HG02852 (cell line): Measurements from ENCODE around the gene MATN1.

Experiments used
- ATAC-seq: cut with Tn5 transposase; IDR thresholded peaks from one replicate; pipeline ENCODE4 v1.9.1; 2021; ENCODE audit warnings: mild to moderate bottlenecking, moderate library complexity; ENCODE audit not compliant: unreplicated experiment

The MATN1 gene

GRCh38 chr1:30684881-30685795, 38.2 kb downstream of the MATN1 start:
- ATAC-seq: no peak

DNA sequence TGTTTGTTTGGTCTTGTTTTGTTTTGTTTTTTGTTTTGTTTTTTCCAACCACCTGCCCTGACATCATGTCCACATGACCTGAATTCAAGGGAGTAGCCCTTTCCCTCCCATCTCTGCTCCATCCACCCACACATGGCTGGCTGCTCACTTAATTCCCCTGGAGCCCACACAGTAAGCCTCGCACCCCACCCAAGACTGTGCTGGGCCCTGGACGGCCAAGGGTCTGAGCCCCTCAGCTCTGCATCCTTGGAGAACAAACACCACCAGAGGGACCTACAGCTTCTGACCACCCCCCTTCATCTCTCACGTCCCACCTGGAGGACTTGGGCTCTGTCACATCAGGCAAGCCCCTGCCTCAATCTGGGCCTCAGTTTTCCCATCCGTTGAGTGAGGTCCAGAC, 39.1 kb downstream of the MATN1 start:
- ATAC-seq: no peak

DNA sequence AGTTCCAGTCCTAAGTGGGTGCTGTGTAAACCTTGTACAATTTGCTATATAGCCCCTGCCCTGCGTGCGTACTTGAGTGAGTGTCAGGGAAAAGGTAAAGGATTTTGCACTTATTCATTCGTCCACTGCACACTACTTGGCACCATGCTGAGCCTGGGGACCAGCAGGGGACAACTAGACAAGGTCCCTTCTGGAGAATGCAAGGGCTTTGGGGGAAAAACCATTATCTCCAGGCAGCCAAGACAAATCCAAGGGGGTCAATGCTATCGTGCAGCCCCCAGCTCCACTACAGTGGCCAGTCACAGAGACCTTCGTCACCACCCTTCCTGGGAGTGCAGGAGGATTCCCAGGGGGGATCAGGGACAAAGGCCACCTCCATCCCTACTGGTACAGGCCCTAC, 39.7 kb downstream of the MATN1 start:
- ATAC-seq: no peak

GRCh38 chr1:30682396-30683275, 40.7 kb downstream of the MATN1 start:
- ATAC-seq: no peak

DNA sequence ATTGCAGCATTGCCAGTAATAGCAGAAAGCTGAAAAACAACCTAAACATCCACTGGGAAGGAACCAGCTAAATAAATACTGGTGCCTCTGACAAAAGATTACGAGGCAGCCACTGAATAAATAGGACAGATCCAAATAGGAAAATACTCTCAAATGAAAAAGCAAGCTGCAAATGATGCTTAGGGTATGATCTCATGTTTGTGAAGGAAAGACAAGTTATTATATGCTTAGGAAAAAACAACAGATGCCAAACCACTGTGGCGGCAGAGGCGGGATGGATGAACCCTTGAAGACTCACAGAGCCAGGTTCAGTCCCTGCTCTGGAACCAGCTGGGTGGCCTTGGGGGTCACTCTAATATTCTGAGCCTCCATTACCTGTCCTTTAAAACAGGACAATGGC, 41.6 kb downstream of the MATN1 start:
- ATAC-seq: no peak

DNA sequence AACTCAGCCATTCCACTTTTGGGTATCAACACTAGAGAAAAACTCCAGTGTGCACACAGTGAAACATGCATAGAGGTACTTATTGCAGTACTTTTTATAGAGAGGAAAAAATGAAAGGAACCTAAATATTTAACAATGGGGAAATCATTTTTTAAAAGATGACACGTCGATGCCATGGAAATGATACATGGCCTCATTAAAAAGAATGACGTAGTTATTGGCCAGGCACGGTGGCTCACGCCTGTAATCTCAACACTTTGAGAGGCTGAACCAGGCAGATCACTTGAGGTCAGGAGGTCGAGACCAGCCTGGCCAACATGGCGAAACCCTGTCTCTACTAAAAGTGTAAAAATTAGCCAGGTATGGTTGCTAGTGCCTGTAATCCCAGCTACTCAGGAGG, 42.5 kb downstream of the MATN1 start:
- ATAC-seq: no peak

DNA sequence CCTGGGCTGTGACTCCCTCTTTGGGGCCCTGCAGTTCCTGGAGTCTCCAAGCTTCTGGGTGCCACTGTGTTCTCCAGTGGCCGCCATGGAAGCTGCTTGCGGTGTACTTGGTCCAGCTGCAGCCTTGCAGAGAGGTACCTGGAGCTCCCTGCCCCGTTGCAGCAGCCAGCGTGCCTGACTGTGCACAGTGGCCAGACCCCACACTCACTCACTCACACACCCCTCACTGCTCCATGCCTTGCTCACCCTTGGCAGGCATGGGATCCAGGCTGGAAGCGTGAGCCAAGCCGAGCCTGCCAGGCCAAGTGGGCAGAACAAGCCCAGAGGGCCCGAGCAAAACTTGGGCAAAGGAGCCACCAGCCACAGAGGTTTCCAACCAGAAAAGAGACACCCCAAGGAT, 43.0 kb downstream of the MATN1 start:
- ATAC-seq: no peak

GRCh38 chr1:30679976-30680305, 43.4 kb downstream of the MATN1 start:
- no peak for ATAC-seq

- ATAC-seq: no peak
Observed at GRCh38 chr1:30679201-30679975, 44.0 kb downstream of the MATN1 start.

DNA sequence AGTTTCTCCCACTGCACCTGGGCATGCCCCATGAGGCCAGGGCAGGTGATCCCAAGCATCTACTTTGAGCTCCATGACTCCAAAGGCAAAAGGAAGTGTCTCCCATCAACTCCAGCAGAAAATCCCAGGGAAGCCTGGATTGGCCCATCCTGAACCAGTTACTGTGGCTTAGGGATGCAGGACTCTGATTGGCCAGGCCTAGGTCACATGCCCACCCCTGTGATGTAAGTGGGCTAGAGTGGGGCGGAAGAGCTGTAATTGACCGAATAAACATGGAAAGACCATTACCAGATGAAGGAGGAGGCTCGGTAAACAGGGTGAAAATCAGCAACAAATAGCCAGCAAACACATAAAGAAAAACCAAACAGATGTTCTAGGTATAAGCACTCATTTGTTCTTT, 45.2 kb downstream of the MATN1 start:
- ATAC-seq: no peak

GRCh38 chr1:30677471-30677870, 45.9 kb downstream of the MATN1 start:
- ATAC-seq: no peak

GRCh38 chr1:30675761-30676160, 47.6 kb downstream of the MATN1 start:
- ATAC-seq: no peak

- no peak for ATAC-seq
Observed at GRCh38 chr1:30675289-30675688, 48.1 kb downstream of the MATN1 start.

DNA sequence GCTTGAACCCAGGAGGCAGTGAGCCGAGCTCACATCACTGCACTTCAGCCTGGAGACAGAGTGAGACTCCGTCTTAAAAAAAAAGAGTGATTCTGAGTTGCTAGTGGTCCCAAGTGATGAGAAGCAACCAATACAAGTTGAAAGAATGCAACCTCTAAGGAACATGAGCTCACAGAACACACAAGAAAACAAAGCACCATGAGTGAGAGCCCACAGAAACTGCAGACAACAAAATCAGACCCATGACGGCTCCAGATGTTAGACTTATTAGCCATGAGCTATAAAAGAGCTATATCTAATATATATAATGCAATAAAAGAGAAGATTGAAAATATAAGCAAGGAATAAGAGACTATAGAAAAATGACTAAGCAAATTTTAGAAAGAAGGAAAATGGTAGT, 50.0 kb downstream of the MATN1 start:
- ATAC-seq: no peak

GRCh38 chr1:30672661-30673060, 50.7 kb downstream of the MATN1 start:
- ATAC-seq: no peak

GRCh38 chr1:30670240-30671060, 52.9 kb downstream of the MATN1 start:
- ATAC-seq: no peak

- ATAC-seq: no peak
Observed at GRCh38 chr1:30668546-30669327, 54.6 kb downstream of the MATN1 start.

DNA sequence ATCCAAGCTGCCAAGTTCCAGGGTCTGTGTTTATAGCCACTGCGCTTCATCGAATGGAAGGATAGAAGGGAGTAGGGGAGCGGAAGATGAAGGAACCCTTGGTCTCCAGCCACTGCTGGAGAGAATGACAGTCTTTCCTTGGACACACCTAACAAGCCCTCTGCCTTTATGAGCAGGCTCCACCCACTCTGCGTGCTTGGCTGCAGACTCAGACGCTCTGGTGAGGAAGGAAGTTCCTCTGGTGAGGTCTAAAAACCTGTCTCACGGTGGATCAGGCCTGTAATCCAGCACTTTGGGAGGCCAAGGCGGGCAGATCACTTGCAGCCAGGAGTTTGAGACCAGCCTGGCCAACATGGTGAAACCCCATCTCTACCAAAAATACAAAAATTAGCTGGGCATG, 55.4 kb downstream of the MATN1 start:
- no peak for ATAC-seq

DNA sequence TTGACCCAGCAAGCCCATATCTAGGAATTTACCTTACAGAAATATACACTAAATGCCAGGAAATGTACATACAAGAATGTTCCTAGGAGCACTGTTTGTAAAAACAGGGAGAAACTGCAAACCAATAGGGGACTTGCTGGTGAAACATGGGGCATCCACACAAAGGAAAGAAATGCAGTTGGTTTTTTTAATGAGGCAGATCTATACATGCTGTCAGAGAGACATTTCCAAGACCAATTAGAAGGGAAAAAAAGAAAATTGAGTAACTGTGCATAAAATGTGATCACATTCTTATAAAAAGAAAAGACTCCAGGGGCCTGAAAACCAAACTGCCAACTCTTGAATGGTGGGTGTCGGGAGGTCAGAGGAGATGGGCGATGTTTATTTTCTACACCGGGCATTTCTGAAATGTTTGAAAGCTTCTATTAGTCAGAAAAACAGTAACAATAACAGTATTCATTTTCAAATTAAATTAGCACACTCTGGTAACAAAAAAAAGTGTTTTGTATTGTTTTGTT, 56.6 kb downstream of the MATN1 start:
- no peak for ATAC-seq
